ENCODE data around the gene ADRB1. TPM values are rescaled to one million over a fixed set of nuclear protein-coding genes. Genes with fewer than 3 reads are reported as not detected.

The ADRB1 gene
- total RNA-seq, 6 donors from 2014 or later = 18.9 to 37.2 (median 26.8) TPM

GRCh38 chr10:114034923-114035645 is 8.6 kb upstream of the ADRB1 start:
- Histone ChIP-seq H3K36me3 (no peaks in the 10 kb centered on the region), H3K27me3 (no peaks in the 10 kb centered on the region), H3K4me1 (peaks cover 0 to 6% (median 0%) of the 10 kb centered on the region in 4 donors), H3K4me3 (no peak overlapping the region), H3K27ac (no peak overlapping the region), H3K9me3 (no peaks in the 10 kb centered on the region)
- 92 to 93% methylated on average over 12 of the region's 12 CpGs for WGBS, 2 donors
- TF ChIP-seq POLR2AphosphoS5 (IDR thresholded peaks at IDR 0.05) (no peak), EP300 (IDR thresholded peaks at IDR 0.05) (no peak), CTCF (IDR thresholded peaks at IDR 0.05) (no peak), POLR2A (IDR thresholded peaks at IDR 0.05) (no peak)
- ATAC-seq (ENCODE audit: low FRiP score in 2 of 2) (no peak), DNase-seq (no peak)

DNA sequence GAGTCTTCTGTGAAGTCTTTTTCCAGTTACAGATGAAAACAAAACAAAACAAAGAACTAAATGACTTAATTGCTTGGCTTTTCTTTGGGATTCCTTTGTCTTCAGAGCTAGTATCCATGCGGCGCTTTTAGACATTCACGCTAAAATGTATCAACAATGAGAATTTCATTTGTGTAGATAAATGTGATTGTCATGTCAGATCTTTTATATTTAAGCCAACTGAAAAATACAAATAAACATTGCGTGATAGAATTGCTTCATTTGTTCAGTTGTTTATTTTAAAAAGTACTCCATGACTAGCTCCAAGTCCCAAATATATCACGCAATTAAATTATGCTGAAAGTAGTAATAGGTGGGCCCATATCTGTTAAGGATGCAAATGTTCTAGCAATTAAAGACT is 7.9 kb upstream of the ADRB1 start:
- peaks cover 0 to 4% (median 0%) of the 10 kb centered on the region in 4 donors for H3K4me1 ChIP-seq
- no peak overlapping the region for H3K4me3 ChIP-seq
- no peaks in the 10 kb centered on the region for H3K9me3 ChIP-seq
- ATAC-seq (ENCODE audit: low FRiP score in 2 of 2) (no peak), DNase-seq (no peak)
- H3K27ac ChIP-seq = no peak overlapping the region
- no peaks in the 10 kb centered on the region for H3K36me3 ChIP-seq
- H3K27me3 ChIP-seq = no peaks in the 10 kb centered on the region
- WGBS, 2 donors = 58 to 67% methylated on average over 5 of the region's 5 CpGs
- TF ChIP-seq CTCF (IDR thresholded peaks at IDR 0.05) = no peak
- peak in 1 of 4 donors; percentile 15 for TF ChIP-seq EP300 (IDR thresholded peaks at IDR 0.05)

DNA sequence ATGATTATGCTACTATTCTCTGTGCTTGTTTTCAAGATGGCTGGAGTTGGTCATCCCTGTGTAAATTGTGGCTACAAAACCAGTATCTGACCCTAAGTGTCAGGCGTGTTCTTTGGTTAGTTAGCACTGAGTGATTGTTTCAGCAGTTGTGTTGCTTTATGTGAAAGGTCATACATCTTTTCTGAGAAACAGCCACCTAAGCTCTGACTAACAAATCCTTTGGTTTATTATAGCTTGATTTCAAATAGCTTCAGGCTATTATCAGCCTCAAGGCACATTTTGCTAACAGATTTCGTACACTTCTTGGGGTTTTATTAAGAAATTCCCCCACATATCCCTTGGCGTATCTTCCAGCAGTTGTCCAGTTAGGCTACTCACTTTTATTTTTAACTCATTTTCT is 4.8 kb upstream of the ADRB1 start:
- DNase-seq (no peak), ATAC-seq (ENCODE audit: low FRiP score in 2 of 2) (no peak)
- H3K36me3 ChIP-seq = no peaks in the 10 kb centered on the region
- peaks cover 0 to 1% (median under 1%) of the 10 kb centered on the region in 4 donors for H3K27me3 ChIP-seq
- H3K4me1 ChIP-seq = peaks cover 0 to 22% (median 10%) of the 10 kb centered on the region in 4 donors
- no peak overlapping the region for H3K27ac ChIP-seq
- 87 to 88% methylated on average over 3 of the region's 3 CpGs for WGBS, 2 donors
- TF ChIP-seq POLR2A (IDR thresholded peaks at IDR 0.05) (no peak), CTCF (IDR thresholded peaks at IDR 0.05) (no peak), POLR2AphosphoS5 (IDR thresholded peaks at IDR 0.05) (no peak), EP300 (IDR thresholded peaks at IDR 0.05) (no peak)
- H3K4me3 ChIP-seq = no peak overlapping the region
- no peaks in the 10 kb centered on the region for H3K9me3 ChIP-seq

DNA sequence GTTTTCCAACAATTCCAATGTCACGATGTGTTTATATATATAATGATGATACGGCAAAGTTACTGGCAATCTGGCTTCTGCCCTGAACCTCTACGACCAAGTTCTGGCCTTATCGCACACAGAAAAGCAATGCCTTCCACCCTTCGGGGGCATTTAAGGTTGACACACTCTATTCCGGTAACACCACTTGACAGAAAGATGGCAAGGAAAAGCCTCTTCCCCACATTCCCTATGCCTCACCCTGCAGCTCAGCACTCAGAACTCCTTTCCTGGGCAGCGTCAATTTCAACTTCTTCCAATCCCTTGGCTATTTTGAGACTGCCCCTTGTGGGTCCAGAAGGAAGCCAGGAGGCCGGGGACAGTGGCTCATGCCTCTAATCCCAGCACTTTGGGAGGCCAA is 2.5 kb upstream of the ADRB1 start:
- H3K4me1 ChIP-seq = peaks cover 0 to 43% (median 10%) of the 10 kb centered on the region in 4 donors
- H3K27me3 ChIP-seq = peaks cover 0 to 13% (median 4%) of the 10 kb centered on the region in 4 donors
- no peaks in the 10 kb centered on the region for H3K36me3 ChIP-seq
- peak overlapping the region in 3 of 4 donors; percentile 28 to 94 (median 45) for H3K27ac ChIP-seq
- no peaks in the 10 kb centered on the region for H3K9me3 ChIP-seq
- DNase-seq = no peak
- TF ChIP-seq POLR2AphosphoS5 (IDR thresholded peaks at IDR 0.05) (no peak), EP300 (IDR thresholded peaks at IDR 0.05) (no peak), CTCF (IDR thresholded peaks at IDR 0.05) (no peak), POLR2A (IDR thresholded peaks at IDR 0.05) (no peak)
- 81 to 82% methylated on average over 8 of the region's 8 CpGs for WGBS, 2 donors
- ATAC-seq (ENCODE audit: low FRiP score in 2 of 2) = no peak
- no peak overlapping the region for H3K4me3 ChIP-seq

Measured in upper lobe of left lung (tissue), 6 donors.